Activated T-cell treated with anti-CD3 and anti-CD28 coated beads for 48 hours (primary cell): ENCODE data around the gene CREB3L1.
"Not testable (repeated sequence)": the region's sequence is repeated elsewhere in the genome, so short reads cannot be mapped to it uniquely, and the experiment has no call there.

Experiments
- DNase-seq: peaks from one replicate; pipeline ENCODE4 v3.0.0-alpha.2; 2020; ENCODE audit warnings: low read depth

Gene CREB3L1

DNA sequence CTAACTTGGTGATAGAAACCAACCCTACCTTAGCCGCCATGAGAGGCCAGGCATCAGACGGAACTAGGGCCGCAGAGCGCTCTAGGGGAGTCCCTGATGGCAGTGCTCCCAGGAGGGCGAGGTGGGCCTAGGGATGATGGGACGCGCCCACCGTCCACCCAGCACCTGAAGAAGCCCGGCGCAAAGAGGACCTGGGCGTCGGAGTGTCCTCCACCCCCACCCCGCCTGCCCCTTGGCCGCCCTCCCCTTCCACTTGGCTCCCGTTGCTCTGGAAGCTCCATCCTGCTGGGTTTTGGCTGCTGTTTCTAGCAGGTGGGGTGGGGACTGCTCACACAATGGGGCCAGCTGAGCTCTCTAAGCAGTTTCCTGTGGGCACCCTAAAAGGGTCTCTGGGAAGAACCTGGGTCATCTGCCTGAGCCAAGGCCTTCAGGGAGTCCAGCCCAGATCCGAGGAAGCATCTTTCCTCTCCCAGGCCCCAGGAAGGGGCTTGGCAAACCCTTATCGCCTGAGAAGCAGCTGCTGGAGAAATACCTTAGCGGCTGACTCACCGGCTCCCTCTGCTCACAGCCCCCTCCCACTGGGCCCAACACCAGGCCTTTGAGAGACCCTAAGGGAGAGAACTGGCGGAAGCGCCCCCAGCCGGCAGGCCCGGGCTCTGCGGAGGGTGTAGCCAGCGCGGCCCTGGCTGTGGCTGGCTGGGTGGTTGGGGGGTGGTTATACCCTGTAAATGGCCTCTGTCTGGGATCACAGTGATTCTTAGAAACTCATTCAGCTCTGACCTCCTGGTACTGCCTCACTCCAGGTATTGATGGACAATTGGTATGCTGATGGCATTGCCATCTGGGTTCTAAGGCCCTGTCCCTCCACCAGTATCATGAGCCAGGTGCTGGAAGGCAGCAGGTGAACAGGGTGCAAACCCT is 19.3 kb downstream of the CREB3L1 start:
- DNase-seq: no peak

DNA sequence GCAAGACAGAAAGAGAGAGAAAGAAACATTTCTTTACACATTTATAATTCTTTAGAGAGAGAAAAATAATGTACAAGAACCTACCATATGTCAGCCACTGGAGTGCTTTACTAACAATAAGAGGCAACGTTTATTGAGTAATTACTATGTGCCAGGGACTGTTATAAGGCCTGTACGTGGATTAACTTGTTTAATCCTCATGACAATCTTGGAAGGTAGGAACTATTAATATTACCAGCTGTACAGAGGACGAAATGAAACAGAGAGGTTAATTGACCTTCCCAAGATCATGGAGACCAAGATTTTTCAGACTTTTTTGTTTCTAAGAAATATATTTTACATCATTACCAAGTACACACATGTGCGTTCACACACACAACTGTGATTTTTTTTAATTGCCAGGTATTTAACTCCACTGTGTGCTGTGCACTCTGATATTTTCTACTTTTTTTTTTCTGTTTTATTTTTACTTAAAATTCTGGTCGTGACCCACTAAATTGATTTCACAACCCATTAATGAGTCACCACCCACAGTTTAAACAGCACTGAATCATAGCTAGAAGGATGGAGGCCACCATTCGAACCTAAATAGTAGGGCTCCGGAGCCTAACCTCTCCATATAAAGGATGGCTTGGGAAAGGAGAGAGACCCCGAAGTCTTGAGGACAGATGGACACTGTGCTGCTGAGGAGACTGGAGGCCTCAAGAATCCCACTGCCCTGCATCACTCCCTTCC is 21.4 kb downstream of the CREB3L1 start:
- no peak for DNase-seq

DNA sequence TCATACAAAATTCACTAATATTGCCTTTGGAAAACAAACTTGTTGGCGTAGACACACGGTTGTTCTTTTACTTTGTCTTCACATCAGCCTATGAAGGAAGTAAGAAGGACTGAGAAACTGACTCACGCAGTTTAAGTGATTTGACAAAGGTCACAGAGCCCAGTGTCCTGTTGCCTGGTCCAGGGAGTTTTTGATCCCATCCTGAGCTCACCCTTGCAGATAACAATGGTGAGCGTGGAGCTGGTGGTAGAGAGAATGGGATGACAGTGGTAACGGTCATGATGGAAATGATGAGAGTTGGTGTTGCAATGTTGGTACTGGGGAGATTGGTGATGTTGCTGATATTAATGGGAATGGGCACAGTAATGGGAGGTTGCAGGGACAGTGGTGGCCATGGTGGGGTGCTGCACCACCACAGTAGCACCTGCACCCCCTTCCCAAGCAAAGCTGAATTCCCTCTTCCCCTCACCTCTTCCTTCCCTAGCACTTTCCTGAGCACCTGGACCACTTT is 22.0 kb downstream of the CREB3L1 start:
- no peak for DNase-seq

DNA sequence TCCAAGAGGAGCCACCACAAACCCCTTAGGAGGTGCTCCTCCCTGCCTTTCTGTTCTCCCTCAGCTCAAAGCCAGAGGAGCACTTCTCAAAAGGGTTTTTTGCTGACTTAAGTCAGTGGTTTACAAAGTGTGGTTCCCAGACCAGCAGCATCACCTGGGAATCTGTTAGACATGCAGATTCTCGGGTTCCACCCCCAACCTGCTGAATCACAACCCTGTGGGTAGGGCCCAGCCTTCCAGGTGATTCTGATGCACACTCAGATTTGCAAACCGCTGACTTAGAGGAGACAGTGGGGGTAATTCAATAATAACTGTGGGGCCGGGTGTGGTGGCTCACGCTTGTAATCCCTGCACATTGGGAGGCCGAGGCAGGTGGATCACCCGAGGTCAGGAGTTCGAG is 22.8 kb downstream of the CREB3L1 start:
- DNase-seq: no peak

DNA sequence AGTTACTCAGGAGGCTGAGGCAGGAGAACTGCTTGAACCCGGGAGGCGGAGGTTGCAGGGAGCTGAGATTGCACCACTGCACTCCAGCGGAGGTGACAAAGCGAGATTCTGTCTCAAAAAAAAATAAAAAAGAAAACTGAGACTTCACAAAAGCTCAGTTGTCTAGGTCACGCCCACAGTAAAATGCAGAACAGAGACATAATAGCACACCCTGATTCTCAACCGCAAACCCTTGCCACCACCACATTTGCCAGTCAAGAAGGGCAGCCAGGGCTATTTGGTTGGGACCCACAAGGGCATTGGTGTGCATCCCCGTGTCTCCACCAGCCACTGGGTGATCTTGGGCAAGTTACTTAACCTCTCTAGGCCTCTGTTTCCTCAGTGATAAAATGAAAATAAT is 25.4 kb downstream of the CREB3L1 start:
- no peak for DNase-seq

DNA sequence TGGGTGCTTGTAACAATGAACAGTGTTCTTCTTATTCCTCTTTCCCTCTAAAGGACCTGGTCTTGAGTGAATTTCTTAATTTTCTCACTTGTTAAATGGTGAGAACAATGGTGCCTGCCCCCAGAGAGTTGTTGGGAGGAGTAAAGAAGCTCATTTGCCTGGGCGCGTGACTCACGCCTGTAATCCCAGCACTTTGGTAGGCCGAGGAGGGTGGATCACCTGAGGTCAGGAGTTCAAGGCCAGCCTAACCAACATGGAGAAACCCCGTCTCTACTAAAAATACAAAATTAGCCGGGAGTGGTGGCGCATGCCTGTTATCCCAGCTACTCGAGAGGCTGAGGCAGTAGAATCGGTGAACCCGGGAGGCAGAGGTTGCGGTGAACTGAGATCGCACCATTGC is 26.6 kb downstream of the CREB3L1 start:
- not testable (repeated sequence) for DNase-seq

DNA sequence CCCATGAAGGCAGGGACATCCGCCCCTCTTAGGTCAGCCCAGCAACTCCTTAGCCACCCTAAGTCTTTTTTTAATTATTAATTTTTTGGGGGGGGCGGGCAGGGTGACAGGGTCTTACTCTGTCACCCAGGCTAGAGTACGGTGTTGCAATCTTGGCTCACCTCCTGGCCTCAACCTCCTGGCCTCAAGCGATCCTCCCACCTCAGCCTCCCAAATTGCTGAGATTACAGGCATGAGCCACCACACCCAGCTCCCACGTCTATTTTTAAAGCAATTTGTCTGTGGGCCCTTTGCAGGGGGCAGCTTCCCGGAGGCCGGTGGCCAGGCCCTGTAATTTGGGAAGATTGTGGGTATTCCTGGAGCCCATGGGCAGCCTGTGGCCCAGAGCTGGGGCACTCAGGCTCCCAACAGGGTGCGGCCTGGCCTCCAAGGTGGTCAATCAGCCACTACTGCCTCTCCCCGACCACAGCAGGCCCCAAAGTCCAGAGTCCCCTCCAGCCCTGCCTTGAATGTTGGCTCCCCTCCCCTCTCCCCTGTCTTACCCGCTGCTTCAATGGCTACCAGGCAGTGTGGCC is 27.2 kb downstream of the CREB3L1 start:
- no peak for DNase-seq

DNA sequence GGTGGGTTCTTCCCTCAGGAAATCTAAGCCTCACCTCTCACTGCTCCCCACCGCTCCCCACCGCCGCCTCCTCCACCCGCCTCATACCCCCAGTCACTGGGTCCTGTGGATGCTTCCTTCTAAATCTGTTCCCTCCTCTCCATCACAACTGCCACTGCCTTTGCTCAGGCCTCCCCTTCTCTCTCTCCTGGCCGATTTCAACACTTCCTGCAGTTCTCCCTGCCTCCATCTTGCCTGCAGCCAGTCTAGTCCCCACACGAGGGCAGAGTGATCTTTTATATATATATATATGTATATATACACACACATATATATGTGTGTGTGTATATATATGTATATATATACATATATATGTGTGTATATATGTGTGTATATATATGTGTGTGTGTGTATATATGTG is 27.8 kb downstream of the CREB3L1 start:
- DNase-seq: no peak

DNA sequence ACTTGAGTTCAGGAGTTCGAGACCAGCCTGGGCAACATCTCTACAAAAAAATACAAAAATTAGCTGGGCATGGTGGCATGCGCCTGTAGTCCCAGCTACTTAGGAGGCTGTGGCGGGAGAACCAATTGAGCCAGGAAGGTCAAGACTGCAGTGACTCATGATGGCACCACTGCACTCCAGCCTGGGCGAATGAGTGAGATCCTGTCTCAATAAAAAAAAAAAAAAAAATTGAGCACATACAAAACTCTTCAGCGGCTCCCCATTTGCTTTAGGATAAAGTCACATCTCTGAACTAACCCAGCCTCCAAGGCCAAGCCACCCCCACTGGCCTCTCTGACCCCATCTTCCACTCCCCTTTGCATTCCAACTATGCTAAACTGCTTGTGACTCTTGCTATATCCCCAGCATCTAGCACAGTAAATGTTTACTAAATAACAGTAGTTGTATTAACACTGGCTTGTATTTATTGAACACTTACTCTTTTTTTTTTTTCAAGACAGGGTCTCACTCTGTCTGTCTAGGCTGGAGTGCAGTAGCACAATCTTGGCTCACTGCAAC is 28.9 kb downstream of the CREB3L1 start:
- no peak for DNase-seq

DNA sequence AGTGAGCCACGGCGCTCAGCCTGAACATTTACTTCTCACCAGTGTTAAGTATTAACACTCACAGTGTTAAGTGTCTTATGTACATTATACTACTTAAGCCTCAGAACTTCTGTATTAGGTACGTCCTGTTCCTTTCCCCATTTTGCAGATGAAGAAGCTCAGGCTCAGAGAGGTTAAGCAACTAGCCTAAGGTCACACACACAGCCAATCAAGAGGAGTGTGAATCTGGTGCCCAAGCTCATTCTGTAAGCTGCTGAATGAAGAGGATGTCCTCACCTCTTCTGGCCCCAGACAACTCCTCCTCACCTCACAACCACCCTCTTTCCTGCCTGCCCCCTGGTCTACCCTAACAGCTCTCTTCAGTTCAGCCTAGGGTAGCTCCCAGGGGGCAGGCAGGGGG is 29.9 kb downstream of the CREB3L1 start:
- DNase-seq: no peak

DNA sequence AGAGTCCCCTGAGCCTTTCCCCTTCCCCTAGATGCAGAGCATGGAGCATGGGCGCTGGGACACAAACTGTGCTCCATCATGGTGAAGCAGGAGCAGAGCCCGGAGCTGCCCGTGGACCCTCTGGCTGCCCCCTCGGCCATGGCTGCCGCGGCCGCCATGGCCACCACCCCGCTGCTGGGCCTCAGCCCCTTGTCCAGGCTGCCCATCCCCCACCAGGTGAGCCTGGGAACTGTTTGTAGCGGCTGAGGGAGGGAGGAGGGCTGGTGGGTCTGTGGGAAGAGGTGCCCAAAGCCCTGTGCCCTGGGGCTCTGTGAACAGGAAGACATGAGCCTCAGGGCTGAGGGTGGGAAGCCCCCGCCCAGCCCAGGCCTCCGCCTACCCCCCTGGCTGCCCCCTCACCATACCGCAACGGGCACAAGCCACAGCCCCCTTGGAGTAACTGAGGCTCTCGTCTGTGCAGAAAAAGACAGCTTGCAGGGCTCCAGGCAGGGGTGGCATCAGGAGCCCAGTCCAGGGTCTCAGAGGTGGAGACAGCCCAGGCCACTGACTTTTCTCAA is 30.4 kb downstream of the CREB3L1 start:
- no peak for DNase-seq

DNA sequence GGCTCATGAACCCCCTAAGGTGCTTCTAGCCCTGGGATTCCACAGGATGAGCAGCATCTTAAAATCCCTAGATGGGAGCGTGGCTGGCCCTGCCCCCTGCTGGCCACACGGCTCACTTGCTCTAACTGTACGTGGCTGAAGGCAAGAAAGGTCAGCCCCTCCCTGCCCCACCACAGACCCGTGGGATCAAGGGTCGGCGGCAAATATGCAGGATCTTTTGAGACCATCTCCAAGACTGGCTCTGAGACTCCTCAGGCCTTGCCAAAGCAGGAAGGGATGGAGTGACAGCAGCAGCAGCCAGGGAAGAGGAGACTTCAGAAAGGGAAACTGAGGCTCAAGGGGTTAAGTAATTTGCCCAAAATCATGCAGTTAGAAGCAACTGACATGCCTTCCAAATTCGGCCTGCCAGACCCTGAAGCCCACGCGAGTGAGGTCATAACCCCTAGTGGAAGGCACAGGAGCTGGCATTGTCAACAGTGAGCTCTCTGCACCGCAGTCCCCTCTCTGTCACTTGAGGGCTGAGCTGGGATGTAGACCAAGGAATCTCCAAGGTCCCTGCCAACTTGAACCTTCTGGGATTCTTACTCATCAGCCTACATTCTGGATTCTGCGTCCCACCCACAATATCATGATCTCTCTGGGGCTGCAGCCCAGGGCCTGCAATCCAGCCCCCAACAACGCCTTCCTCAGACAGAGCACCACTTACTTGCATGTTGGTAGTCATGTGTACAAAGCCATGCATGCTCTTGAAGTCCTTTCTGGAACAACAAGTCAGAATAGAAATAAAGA is 31.4 kb downstream of the CREB3L1 start:
- peak; percentile 62 for DNase-seq

DNA sequence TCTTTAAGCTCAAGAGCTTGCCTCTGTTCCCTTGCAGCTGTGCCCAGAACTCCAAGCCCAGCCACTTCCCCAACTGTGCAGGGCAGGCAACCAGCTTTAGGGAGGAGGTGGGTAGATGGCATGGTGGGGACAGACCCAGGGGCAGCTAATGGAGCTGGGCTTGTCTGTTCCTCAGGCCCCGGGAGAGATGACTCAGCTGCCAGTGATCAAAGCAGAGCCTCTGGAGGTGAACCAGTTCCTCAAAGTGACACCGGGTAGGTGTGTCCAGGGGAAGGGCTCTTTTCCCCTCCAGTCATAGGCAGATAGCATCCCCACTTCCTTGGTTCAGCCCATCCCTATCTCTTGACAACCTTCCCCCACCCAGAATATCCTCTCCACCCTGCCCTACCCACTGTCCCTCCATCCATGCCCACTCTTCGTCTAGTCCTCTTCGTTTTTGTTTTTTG is 32.4 kb downstream of the CREB3L1 start:
- DNase-seq: no peak

DNA sequence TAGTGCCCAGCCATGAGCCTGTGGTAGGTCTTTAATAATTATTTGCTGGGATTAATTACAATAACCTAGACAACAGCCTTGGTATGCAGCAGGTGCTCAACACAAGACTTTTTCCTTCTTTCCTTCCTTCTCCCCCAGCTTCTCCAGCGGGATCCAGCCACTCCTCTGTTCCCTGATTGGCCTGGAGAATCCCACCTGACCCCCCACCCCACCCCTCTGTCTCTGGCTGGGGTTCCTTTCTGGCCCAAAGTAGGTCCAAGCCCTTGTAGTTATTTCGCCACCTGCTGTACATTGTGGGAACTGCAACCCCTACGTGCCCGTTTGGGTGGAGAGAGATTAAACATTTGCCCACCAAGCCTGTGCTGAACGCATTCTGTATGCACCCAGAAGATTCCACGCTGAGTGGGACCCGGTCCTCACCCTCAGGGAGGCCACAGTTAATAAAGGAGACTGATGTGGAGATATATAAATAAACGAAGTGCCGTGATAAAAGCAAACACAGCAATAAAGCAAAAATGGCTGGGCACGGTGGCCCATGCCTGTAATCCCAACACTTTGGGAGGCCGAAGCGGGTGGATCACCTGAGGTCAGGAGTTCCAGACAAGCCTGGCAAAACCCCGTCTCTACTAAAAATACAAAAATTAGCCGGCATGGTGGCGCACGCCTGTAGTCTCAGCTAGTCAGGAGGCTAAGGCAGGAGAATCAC is 37.7 kb downstream of the CREB3L1 start:
- DNase-seq: peak; percentile 66

DNA sequence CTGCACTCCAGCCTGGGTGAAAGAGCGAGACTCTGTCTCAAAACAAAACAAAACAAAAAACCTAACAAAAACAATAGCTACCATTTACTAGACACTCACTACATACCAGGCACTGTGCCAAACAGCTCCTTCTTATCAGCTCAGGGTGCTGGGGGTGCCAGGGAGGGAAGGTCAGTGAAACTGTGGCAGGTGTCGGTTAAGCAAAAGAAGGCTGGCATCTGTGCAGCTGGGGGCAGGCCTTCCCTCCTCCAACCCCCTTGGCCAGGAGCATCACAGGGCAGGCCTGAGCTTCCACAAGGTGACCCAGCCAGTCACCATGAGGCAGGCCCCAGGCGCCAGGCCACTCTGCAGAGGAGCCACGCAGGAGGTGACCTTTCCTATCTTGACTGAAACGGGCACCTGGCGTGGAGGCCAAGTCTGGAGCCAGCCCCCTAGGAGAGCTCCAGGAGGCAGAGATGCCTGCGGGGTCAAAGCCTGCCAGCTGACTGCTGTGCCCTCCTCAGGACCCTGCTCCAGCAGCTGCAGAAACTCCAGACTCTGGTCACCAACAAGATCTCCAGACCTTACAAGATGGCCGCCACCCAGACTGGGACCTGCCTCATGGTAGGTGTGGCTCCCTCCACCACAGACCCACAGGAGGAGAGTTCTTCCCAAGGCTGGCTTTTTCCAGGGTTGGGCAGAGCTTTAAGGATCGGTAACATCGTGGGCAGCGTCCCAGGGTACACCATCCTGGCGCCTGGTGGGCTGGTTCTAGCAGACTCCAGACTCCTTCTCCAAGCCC is 38.5 kb downstream of the CREB3L1 start:
- DNase-seq: no peak

DNA sequence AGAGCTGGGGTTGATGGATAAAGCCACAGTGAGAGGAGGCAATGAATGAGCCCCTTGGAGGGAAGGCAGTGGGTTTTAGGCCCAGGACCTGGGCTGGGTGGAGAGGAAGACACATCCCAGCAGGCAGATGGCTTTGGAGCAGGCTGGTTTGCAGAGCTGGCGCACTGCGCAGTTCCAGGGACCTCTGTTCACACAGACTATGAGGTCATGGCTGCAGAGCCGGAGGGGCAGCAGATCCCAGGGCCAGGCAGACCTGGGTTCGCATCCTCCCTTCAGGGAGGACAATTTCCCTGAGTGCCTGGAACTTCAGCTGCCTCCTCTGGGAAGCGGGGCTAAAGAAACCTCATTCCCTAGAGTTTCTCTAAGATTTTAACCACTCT is 41.6 kb downstream of the CREB3L1 start:
- DNase-seq: no peak

DNA sequence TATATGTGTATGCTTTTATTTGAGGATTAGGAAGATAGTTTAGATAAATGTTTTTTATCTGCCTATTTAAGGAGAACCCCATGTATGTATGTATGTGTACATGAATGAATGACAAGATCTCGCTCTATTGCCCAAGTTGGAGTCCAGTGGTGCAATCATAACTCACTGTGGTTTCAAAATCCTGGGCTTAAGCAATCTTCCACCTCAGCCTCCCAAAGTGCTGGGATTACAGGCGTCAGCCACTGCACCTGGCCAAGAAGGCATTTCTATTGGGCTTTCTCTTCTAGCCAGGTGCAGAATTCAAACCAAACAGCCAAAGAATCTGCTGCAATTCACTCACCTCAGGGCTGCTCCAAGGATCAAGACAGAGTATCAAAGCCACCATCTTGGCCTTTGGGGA is 44.3 kb downstream of the CREB3L1 start:
- no peak for DNase-seq

DNA sequence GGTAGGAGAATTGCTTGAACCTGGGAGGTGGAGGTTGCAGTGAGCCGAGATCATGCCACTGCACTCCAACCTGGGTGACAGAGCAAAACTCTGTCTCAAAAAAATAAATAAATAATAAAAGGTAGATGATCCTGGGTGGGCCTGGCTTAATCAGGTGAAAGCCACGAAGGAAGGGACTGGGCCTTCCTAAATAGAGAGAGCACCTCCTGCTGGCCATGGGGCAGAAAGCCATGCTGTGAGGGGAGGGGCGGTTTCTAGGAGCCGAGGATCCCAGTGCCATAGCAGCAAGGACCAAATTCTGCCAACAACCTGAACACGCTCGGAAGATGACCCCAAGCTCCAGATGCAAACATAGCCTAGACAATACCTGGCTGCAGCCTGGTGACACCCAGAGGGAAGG is 45.3 kb downstream of the CREB3L1 start:
- DNase-seq: no peak

DNA sequence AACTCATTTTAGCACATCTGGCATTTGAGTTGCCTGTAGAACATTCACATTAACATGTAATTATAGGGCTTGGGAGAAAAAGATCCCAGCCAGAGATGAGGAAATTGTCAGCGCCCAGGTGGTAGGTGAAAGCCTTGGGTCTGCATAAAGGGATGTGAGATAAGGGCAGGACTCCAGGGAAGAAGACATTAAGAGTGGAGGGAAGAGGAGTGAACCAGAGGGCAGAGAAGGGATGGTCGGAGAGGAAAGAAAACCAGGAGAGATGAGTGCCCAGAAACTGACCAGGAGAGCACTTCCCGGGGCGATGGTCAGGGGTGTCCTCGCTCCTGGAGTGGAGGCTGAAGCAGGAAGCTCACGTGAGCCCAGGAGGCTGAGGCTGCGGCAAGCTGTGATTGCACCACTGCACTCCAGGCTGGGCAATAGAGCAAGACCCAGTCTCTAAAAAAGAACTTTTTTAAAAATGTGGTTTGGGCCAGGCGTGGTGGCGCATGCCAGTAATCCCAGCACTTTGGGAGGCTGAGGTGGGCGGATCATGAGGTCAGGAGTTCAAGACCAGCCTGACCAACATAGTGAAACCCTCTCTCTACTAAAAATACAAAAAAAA is 49.5 kb downstream of the CREB3L1 start:
- no peak for DNase-seq
